ENCODE results near the gene CPXM1. TPM values are rescaled to one million over a fixed set of nuclear protein-coding genes. Genes with fewer than 3 reads are reported as not detected.

CPXM1 gene
- polyA plus RNA-seq, 3 donors: 0.05 TPM; not detected in 2

DNA sequence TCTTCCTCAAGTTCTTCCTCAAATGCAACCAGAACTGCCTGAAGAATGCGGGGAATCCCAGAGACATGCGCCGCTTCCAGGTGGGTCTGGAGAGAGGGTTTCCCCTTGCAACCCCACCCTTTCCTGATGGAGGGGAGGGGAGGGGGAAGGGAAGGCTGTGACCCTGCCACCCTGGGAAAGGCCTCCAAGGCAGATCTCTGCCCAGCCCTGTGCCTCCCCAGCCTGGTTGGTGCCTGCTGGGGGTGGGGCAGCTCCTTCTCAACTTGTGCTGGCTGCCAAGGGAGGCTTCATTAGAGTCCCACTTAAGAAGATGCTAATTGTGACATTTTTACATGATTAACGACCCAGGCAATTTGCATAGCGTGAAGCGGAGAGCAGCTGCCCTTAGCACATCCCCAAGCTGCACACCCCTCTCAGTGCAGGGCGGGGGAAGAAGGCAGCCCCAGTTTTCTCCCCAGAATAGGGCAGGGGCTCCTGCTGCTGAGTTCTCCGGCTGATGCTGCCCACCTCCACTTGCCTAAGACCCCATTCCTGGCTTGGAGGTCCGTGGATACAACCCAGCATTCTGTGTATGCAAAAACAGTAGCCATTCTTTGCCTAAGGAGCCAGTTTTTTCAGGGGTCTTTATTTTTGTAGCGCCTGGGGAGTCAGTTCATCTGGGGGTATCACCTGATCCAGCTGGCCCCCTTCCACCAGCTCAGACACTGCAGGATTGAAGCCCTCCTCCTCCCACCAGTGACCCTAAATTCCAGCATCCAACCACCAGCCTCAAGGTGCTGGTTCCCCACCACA is 51.7 kb downstream of the CPXM1 start:
- Histone ChIP-seq H4K20me1 (ENCODE audit: insufficient read depth, low read length) (no peaks in the 10 kb centered on the region), H3K27me3 (ENCODE audit: control insufficient read depth in 2 of 2, insufficient read depth in 2 of 2, low read length in 2 of 2) (peaks cover 15 to 32% of the 10 kb centered on the region in 2 donors), H3K4me1 (ENCODE audit: control insufficient read depth in 1 of 2, insufficient read depth in 2 of 2, low read length in 2 of 2) (peaks cover 27 to 33% of the 10 kb centered on the region in 2 donors), H2AFZ (ENCODE audit: insufficient read depth, low read depth, low read length, poor library complexity, severe bottlenecking) (no peak overlapping the region), H3K9me3 (replicated peaks in 1 of 2; ENCODE audit: control insufficient read depth in 1 of 2, insufficient read depth in 1 of 2, low read length in 2 of 2) (peaks cover 0 to 3% of the 10 kb centered on the region in 2 donors), H3K79me2 (ENCODE audit: insufficient read depth, low read length) (no peaks in the 10 kb centered on the region), H3K9ac (ENCODE audit: insufficient read depth, low read length, poor library complexity, severe bottlenecking) (no peak overlapping the region), H3K4me2 (replicated peaks; ENCODE audit: extremely low read depth, low read length, poor library complexity, severe bottlenecking) (no peak overlapping the region), H3K4me3 (replicated peaks in 1 of 3; ENCODE audit: low read depth in 2 of 3, low read length in 3 of 3) (no peak overlapping the region), H3K36me3 (replicated peaks in 1 of 2; ENCODE audit: control insufficient read depth in 1 of 2, insufficient read depth in 2 of 2, low read length in 2 of 2) (no peaks in the 10 kb centered on the region), H3K27ac (ENCODE audit: low read depth in 1 of 2, low read length in 2 of 2) (no peak overlapping the region)
- WGBS (ENCODE audit: insufficient coverage): 77% methylated on average over 7 of the region's 10 CpGs
- intact Hi-C loops (cut with micrococcal nuclease): loop anchor here in 1 of 2 donors (10.0 kb wide), 1 partner anchor 256 kb away; no protein-coding TSS in a partner anchor
- H3K27me3 Mint-ChIP-seq (ENCODE audit: low read depth in 3 of 3): peaks cover 37 to 70% (median 39%) of the 10 kb centered on the region in 3 donors
- peaks cover under 1 to 11% of the 10 kb centered on the region in 2 donors for H3K36me3 Mint-ChIP-seq
- DNase-seq: no peak
- H3K4me3 Mint-ChIP-seq: no peak overlapping the region
- TF ChIP-seq, protein P1, sequence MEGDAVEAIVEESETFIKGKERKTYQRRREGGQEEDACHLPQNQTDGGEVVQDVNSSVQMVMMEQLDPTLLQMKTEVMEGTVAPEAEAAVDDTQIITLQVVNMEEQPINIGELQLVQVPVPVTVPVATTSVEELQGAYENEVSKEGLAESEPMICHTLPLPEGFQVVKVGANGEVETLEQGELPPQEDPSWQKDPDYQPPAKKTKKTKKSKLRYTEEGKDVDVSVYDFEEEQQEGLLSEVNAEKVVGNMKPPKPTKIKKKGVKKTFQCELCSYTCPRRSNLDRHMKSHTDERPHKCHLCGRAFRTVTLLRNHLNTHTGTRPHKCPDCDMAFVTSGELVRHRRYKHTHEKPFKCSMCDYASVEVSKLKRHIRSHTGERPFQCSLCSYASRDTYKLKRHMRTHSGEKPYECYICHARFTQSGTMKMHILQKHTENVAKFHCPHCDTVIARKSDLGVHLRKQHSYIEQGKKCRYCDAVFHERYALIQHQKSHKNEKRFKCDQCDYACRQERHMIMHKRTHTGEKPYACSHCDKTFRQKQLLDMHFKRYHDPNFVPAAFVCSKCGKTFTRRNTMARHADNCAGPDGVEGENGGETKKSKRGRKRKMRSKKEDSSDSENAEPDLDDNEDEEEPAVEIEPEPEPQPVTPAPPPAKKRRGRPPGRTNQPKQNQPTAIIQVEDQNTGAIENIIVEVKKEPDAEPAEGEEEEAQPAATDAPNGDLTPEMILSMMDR (IDR thresholded peaks at IDR 0.05): no peak
- H3K4me1 Mint-ChIP-seq: peaks cover 25% of the 10 kb centered on the region
- peaks cover 0 to 14% (median 8%) of the 10 kb centered on the region in 7 donors for H3K9me3 Mint-ChIP-seq
- H3K27ac Mint-ChIP-seq: no peak overlapping the region

DNA sequence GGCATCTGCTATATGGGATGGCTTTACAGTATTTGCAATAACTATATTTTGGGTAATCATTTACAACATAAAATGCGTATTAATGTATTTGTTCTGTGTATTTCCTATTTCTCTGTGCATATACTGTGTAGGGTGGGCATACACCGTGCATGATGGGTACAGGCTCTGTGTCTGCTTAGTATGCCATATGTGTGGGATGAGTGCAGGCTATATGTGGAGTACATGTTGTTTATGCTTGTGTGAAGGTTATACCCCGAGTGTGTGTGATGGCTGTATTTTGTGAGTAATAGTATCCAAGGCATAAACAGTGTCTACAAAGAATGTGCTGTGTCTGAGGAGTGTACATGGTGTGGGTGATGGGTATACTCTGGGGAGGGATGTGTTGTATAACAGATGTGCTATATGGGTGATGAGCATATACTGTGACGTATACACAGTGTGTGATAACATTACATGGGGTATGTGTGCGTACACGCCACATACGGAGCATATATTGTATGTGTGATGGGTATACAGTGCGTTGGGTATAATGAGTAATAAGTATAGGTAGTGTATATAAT is 52.7 kb downstream of the CPXM1 start:
- no peak overlapping the region for H3K4me3 ChIP-seq (replicated peaks in 1 of 3; ENCODE audit: low read depth in 2 of 3, low read length in 3 of 3)
- H3K4me3 Mint-ChIP-seq: peak overlapping the region in 1 of 2 donors; percentile 12
- no peaks in the 10 kb centered on the region for H4K20me1 ChIP-seq (ENCODE audit: insufficient read depth, low read length)
- TF ChIP-seq, protein P1 (IDR thresholded peaks at IDR 0.05): no peak
- WGBS (ENCODE audit: insufficient coverage): 95% methylated on average over 7 of the region's 8 CpGs
- intact Hi-C loops (cut with micrococcal nuclease): loop anchor here in 1 of 2 donors (10.0 kb wide), 1 partner anchor 257 kb away; no protein-coding TSS in a partner anchor
- H3K4me1 Mint-ChIP-seq: peaks cover 23% of the 10 kb centered on the region
- peaks cover 0 to 3% of the 10 kb centered on the region in 2 donors for H3K9me3 ChIP-seq (replicated peaks in 1 of 2; ENCODE audit: control insufficient read depth in 1 of 2, insufficient read depth in 1 of 2, low read length in 2 of 2)
- H3K9ac ChIP-seq (ENCODE audit: insufficient read depth, low read length, poor library complexity, severe bottlenecking): no peak overlapping the region
- H3K36me3 Mint-ChIP-seq: peaks cover 0 to 4% of the 10 kb centered on the region in 2 donors
- no peak overlapping the region for H3K4me2 ChIP-seq (replicated peaks; ENCODE audit: extremely low read depth, low read length, poor library complexity, severe bottlenecking)
- H3K4me1 ChIP-seq (ENCODE audit: control insufficient read depth in 1 of 2, insufficient read depth in 2 of 2, low read length in 2 of 2): peaks cover 20 to 27% of the 10 kb centered on the region in 2 donors
- H3K27me3 Mint-ChIP-seq (ENCODE audit: low read depth in 3 of 3): peaks cover 36 to 67% (median 36%) of the 10 kb centered on the region in 3 donors
- H3K36me3 ChIP-seq (replicated peaks in 1 of 2; ENCODE audit: control insufficient read depth in 1 of 2, insufficient read depth in 2 of 2, low read length in 2 of 2): no peaks in the 10 kb centered on the region
- no peak overlapping the region for H2AFZ ChIP-seq (ENCODE audit: insufficient read depth, low read depth, low read length, poor library complexity, severe bottlenecking)
- no peaks in the 10 kb centered on the region for H3K79me2 ChIP-seq (ENCODE audit: insufficient read depth, low read length)
- peaks cover 6 to 22% of the 10 kb centered on the region in 2 donors for H3K27me3 ChIP-seq (ENCODE audit: control insufficient read depth in 2 of 2, insufficient read depth in 2 of 2, low read length in 2 of 2)
- DNase-seq: no peak
- no peak overlapping the region for H3K27ac ChIP-seq (ENCODE audit: low read depth in 1 of 2, low read length in 2 of 2)
- H3K27ac Mint-ChIP-seq: no peak overlapping the region
- peaks cover 0 to 14% (median 6%) of the 10 kb centered on the region in 7 donors for H3K9me3 Mint-ChIP-seq
